ENCODE results near the gene TEX12.
"Not testable (repeated sequence)": the region's sequence is repeated elsewhere in the genome, so short reads cannot be mapped to it uniquely, and the experiment has no call there.

TEX12 gene, protein sequence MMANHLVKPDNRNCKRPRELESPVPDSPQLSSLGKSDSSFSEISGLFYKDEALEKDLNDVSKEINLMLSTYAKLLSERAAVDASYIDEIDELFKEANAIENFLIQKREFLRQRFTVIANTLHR

GRCh38 chr11:112167145-112167544, at the start of gene TEX12:
TSS of gene TEX12 (plus strand) at chr11:112167372. CDS start at chr11:112169269, 1,897 bp downstream.
- no peak for FAIRE-seq

GRCh38 chr11:112118176-112118575, 49.0 kb upstream of the TEX12 start:
- FAIRE-seq: no peak
- no peak for DNase-seq (ENCODE audit: insufficient read length, low spot score)

More at GRCh38 chr11:112167145-112167544, at the start of gene TEX12:
- DNase-seq (ENCODE audit: insufficient read length, low spot score): no peak

GRCh38 chr11:112121981-112122615, 45.1 kb upstream of the TEX12 start:
- peak; percentile 59 for FAIRE-seq
- DNase-seq (ENCODE audit: insufficient read length, low spot score): no peak

DNA sequence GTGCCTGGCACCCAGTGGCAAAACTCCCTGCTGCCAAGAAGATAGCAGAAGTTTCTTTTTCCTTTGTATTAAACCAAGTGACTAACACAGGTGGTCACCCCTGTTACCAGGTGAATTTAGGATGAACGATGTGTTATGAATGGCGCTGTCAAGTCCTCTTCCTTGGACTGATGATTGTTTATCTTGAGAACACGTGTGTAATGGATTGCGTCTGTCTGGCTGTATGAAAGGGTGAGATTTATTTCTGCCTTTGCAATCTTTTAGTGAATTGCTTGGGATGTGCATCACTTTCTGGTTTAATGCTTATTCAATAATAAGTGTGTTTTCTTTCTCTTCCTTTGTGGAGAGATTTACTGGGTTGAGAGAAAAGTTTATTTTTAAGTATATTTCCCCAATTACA, 44.0 kb upstream of the TEX12 start:
- FAIRE-seq (peak; percentile 89), DNase-seq (ENCODE audit: insufficient read length, low spot score) (no peak)

DNA sequence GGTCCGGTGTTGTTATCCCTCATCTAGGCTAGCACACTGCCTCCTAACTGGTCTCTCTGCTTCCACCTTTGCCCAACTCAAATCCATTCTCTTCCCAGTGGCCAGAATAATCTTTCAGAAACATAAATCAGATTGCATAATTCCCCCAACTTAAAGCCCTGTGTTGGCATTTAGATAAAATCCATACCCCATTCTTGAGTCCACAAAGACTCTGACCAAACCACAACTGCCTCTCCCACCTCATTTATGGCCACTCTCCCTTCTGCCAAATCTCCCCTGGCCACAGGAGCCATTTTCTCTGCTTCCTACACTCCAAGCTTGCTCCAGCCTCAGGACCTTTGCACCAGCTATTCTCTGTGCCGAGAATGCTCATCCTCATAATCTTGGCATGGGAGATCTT, 40.1 kb upstream of the TEX12 start:
- DNase-seq (ENCODE audit: insufficient read length, low spot score): no peak
- FAIRE-seq: no peak

DNA sequence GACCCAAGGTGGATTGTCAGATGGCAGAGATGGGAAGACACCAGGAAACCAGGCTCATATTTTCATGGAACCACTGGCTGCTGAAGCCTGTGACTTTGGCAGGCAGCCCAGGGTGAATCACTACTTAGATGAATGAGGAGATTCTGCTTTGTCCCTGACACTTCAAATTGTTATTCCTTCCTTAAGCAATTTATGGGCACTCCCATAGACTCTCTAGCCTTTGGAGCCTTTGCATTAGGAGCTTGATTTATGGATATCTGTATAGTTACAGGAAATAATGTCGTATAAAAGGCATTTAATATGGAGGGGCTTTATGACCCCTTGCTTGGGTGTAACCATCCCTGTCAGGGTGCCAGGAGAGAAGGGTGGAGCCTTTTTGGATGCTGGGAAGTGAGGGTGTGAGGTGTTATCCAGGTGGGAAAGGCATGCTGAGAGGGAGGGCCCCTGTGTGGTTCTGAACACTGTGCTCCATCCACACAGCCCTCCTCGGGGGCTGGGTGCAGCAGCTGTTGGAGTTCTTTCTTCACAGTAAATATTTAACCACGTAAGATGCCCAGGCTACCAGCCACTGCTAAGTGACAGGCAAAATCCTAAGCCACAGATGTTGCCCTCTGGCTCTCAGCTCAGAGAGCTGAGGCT, 38.6 kb upstream of the TEX12 start:
- FAIRE-seq (peak; percentile 97), DNase-seq (ENCODE audit: insufficient read length, low spot score) (peak; percentile 93)

DNA sequence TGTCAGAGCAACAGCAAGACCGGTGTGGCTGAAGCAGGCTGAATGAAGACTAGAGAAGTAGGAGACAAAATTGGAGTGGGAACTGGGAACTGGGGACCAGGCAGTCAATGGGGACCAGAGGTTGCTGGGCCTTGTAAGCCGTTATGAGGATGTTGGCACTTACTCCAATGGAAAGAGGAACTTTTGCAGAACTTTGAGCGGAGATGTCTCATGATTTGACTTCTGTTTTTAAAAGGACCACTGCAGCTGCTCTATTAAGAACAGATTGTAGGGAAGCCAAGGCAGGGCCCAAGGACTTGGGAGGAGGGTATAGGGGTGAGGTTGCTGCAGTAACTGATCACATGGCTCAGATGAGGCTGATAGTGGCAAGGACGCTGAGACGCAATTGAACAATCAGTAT, 37.5 kb upstream of the TEX12 start:
- FAIRE-seq: peak; percentile 60
- no peak for DNase-seq (ENCODE audit: insufficient read length, low spot score)

DNA sequence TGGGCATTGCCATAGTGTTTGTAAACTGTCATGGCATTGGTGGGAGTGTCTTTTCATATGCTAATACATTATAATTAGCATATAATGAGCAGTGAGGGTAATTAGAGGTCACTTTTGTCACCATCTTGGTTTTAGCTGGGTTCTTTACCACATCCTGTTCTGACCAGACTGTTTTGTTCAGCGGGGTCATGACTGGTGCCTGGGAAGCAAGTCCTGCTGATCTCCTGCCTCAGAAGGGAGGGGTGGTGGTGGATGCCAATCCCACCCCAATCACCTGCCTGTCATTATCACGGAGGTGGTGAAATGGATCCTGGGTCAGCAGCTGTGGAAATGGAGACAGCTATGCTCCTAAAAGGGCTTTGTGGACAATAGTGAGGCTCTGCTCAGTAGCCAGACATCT, 34.4 kb upstream of the TEX12 start:
- FAIRE-seq (peak; percentile 94), DNase-seq (ENCODE audit: insufficient read length, low spot score) (no peak)

GRCh38 chr11:112134473-112134872, 32.7 kb upstream of the TEX12 start:
- FAIRE-seq (peak; percentile 59), DNase-seq (ENCODE audit: insufficient read length, low spot score) (no peak)

- DNase-seq (ENCODE audit: insufficient read length, low spot score) (no peak), FAIRE-seq (no peak)
Measured at GRCh38 chr11:112143597-112143996, 23.6 kb upstream of the TEX12 start.

GRCh38 chr11:112150517-112150916, 16.7 kb upstream of the TEX12 start:
- FAIRE-seq (peak; percentile 84), DNase-seq (ENCODE audit: insufficient read length, low spot score) (no peak)

- no peak for FAIRE-seq
- no peak for DNase-seq (ENCODE audit: insufficient read length, low spot score)
Measured at GRCh38 chr11:112156153-112156955, 10.8 kb upstream of the TEX12 start.

DNA sequence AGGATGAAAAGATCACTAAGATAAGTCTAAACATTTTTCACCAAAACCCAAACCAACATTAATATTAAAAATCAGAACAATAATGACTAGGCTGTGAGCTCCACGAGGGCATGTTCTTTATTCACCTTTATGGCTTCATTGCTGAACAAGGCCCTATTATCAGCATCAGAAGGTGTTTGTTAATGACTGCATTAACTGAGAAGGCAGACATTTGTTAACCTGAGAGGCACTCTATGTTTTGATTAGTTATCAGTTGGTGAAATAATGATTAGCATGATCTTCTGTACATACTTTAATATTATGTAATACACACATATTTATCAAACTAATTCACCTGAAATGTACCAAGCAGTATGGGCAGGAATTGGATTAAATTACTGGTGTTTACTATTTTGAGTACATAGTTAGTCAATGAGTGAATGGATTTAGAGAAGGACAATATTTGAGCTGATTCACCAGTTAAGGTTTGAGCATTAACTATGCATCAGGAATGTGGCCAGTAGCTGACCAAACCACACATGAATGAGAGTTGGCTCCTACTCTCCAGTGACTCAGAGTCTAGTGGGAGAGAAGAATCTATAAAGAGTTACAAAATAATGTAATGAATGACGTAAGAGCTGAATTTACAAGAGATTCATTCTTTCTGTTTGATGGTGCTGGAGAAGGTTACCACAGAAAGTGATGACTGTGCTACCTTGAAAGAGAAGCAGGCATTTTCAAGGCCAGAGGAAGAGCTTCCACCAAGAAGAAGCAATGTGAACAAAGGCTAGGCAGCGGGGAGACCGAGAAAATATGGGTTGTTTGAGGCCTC, 10.0 kb upstream of the TEX12 start:
- DNase-seq (ENCODE audit: insufficient read length, low spot score): peak; percentile 99
- peak; percentile 99 for FAIRE-seq

DNA sequence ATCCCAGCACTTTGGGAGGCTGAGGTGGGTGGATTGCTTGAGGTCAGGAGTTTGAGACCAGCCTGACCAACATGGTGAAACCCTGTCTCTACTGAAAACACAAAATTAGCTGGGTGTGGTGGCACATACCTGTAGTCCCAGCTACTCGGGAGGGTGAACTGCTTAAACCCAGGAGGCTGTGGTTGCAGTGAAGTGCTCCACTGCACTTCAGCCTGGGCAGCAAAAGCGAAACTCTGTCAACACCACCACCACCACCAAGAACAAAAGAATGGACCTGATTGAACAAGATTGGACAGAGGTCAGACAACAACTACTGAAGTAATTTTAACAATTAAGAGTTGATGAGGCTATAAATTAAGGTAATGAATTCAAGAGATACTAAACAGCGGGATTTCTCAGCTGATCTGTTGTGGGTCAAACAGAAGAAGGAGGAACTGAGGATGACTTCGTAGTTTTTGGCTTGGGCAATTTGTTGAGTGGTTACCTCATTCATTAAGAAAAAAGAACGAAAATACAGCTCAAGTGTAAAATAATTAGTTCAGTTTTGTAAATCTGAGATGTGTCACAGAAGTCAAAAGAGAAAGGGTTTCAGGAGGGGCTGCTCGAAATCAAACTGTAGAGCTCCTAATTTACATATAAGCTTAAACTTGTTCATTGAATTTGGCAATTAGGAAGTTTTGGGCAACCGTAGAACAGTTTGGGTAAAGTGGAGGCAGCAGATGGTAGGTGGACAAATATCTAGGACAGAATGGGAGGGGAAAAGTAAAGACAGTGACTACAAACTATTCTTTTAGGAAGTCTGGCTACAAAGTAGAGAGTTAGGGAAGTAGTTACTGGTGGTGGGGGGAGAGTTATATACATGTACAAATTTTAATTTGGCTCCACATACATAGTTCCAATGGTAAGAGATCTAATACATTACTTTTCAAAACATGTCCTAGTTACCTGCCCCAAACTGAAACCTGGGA, 7.8 kb upstream of the TEX12 start:
- DNase-seq (ENCODE audit: insufficient read length, low spot score) (no peak), FAIRE-seq (peak; percentile 63)

DNA sequence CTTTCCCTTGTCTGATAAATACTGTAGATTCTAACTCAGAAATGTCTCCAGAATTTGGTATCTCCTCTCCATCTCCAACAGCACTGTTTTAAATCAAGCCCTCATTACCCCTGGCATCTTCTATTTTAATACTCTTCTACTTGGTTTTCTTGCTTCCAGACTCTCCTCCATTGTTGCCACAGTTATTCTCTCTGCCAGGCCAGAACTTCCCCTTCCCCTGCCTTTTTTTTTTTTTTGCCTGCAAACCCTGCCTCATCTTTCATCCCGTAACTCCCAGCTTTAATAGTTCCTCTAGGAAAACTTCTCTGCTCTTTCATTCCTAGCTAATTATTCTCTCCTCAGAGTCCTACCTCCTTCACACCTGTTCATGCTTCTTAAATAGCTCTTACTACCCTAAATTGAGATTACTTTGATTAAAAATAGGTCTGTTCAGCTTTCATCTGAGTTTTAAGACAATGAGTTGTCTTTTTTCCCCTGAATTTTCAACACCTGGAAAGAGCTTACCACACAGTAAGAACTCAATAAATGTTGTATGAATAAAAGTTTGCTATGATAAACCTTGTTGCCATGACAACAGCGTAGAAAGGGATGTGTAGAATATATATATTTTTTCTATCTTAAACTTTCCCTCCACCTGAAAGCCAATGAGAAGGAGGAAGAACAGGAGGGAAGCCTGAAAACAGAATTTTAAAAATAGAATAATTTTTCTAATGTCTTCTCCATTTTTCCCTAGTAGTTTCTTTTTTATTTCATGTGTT, 6.9 kb upstream of the TEX12 start:
- FAIRE-seq: no peak
- DNase-seq (ENCODE audit: insufficient read length, low spot score): no peak

DNA sequence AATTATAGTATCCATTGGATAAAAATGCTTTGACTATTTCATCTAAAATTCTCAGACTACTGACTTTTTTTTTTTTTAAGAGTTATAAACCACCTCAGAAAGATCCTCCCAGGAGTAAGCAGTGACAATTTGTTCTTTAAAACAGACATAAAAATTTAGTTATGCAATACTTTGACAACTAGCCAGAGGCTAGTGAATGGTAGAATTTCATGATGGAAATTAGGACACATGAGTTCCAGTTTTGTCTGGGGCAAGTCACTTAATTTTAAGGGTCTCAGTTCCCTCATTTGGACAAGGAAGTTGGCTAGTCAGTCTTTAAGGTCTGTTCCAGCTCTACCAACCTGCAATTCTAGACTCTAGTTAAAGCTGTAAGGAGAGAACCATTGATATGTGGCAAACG, 6.2 kb upstream of the TEX12 start:
- DNase-seq (ENCODE audit: insufficient read length, low spot score) (no peak), FAIRE-seq (no peak)

GRCh38 chr11:112162200-112162599, 5.0 kb upstream of the TEX12 start:
- not testable (repeated sequence) for DNase-seq (ENCODE audit: insufficient read length, low spot score); FAIRE-seq

DNA sequence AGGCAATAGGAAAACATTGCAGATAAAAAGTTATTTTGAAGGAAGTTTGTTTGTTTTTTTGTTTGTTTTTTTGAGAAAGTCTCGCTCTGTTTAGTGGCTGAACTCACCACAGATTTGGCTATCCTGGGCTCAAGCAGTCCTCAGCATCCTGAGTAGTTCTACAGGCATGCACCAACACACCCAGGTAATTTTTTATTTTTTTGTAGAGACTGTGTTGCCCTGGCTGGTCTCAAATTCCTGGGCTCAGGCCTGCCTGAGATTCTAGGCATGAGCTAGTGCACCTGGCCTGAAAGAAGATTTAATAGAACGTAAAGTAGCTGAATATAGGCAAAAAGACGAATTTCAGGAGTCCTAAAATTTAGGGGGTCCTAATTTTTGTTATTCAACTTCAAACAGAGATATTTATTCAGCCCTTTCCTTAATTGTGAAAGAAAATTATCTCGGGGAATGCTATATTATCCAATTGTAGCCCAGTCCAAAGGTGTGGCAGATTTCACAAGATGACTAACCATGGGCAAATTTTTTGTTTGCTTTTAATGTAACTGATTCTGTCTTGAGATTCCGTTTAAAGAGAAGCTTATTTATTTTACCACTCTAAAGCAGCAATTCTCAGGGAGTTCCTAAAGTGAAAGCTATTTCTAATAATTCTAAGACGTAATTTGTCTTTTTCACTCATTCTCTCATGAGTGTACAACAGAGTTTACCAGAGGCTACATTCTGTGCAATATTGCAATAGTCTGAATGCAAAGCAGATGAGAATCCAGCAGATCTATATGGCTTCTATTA, 4.2 kb upstream of the TEX12 start:
- DNase-seq (ENCODE audit: insufficient read length, low spot score) (no peak), FAIRE-seq (no peak)

Measured in HTR-8/SVneo (cell line).